Suprapubic skin (tissue), 3 donors: Measurements from ENCODE around the gene NRGN.

Experiments used
- POLR2AphosphoS5 ChIP-seq, 3 donors: sonication (generic); formaldehyde crosslinking; IDR thresholded peaks; one replicate each; pipeline ENCODE4 v1.6.1; 2017; ENCODE audit warnings: antibody characterized with exemption in 3 of 3
- TF ChIP-seq, protein P1 (sequence below), 2 donors: fragments of 200-600 bp in 1 of 2; fragments of 450-650 bp in 1 of 2; sonication (generic) in 1 of 2; IDR thresholded peaks; one replicate each; pipeline ENCODE4 v1.5.1; 2016 to 2019; ENCODE audit warnings: antibody characterized with exemption in 2 of 2, mild to moderate bottlenecking in 1 of 2, moderate library complexity in 1 of 2

- TF ChIP-seq, protein P1, sequence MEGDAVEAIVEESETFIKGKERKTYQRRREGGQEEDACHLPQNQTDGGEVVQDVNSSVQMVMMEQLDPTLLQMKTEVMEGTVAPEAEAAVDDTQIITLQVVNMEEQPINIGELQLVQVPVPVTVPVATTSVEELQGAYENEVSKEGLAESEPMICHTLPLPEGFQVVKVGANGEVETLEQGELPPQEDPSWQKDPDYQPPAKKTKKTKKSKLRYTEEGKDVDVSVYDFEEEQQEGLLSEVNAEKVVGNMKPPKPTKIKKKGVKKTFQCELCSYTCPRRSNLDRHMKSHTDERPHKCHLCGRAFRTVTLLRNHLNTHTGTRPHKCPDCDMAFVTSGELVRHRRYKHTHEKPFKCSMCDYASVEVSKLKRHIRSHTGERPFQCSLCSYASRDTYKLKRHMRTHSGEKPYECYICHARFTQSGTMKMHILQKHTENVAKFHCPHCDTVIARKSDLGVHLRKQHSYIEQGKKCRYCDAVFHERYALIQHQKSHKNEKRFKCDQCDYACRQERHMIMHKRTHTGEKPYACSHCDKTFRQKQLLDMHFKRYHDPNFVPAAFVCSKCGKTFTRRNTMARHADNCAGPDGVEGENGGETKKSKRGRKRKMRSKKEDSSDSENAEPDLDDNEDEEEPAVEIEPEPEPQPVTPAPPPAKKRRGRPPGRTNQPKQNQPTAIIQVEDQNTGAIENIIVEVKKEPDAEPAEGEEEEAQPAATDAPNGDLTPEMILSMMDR (IDR thresholded peaks at IDR 0.05) = no peak
- no peak for TF ChIP-seq POLR2AphosphoS5 (IDR thresholded peaks at IDR 0.05)
Observed at GRCh38 chr11:124760806-124761205, 21.1 kb downstream of the NRGN start.
